ENCODE data around the gene LIAS. TPM values are rescaled to one million over a fixed set of nuclear protein-coding genes. Genes with fewer than 3 reads are reported as not detected.

The LIAS gene
- total and polyA plus RNA-seq, 4 donors, result 8.6 to 26.7 (median 12.5) TPM

DNA sequence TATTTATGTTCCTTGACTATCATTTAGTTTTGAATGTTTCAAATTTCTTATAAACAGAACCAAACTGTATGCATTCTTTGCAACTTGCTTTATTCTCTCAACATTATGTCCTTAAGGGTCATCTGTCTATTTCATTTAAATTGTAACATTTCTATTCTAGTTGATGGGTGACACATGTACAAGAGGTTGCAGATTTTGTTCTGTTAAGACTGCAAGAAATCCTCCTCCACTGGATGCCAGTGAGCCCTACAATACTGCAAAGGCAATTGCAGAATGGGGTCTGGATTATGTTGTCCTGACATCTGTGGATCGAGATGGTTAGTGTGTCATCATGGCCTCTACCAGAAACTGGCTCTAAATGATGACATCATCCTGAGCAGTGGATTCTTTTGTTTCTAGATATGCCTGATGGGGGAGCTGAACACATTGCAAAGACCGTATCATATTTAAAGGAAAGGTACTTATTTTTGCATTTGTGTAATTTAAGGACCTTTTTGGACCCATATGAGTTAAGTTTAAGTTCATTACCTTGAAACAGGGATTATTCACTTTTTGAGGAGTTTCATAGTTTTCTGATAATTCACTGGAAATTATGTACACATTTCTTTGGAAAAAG is 6.1 kb downstream of the LIAS start:
- H3K9me3 ChIP-seq (ENCODE audit: control insufficient read depth in 4 of 4, insufficient read depth in 3 of 4, low read length in 3 of 4), result no peaks in the 10 kb centered on the region
- TF ChIP-seq, protein P1, sequence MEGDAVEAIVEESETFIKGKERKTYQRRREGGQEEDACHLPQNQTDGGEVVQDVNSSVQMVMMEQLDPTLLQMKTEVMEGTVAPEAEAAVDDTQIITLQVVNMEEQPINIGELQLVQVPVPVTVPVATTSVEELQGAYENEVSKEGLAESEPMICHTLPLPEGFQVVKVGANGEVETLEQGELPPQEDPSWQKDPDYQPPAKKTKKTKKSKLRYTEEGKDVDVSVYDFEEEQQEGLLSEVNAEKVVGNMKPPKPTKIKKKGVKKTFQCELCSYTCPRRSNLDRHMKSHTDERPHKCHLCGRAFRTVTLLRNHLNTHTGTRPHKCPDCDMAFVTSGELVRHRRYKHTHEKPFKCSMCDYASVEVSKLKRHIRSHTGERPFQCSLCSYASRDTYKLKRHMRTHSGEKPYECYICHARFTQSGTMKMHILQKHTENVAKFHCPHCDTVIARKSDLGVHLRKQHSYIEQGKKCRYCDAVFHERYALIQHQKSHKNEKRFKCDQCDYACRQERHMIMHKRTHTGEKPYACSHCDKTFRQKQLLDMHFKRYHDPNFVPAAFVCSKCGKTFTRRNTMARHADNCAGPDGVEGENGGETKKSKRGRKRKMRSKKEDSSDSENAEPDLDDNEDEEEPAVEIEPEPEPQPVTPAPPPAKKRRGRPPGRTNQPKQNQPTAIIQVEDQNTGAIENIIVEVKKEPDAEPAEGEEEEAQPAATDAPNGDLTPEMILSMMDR (IDR thresholded peaks at IDR 0.05; ENCODE audit: control extremely low read depth, extremely low read depth), result no peak
- peaks cover 0 to 29% (median 6%) of the 10 kb centered on the region in 4 donors for H3K36me3 ChIP-seq (ENCODE audit: control insufficient read depth in 4 of 4, insufficient read depth in 4 of 4, low read length in 4 of 4)
- ATAC-seq (ENCODE audit: insufficient read depth, low FRiP score) (no peak), DNase-seq (peak in 1 of 3 donors; percentile 22)
- no peaks in the 10 kb centered on the region for H3K27me3 ChIP-seq (ENCODE audit: control insufficient read depth in 3 of 3, insufficient read depth in 3 of 3, low read length in 2 of 3)
- no peak overlapping the region for H3K4me3 ChIP-seq
- no peak overlapping the region for H3K9ac ChIP-seq (ENCODE audit: insufficient read depth in 1 of 2, low read length in 2 of 2)
- H3K27ac ChIP-seq (ENCODE audit: low read depth in 1 of 2, low read length in 1 of 2), result no peak overlapping the region
- peaks cover 0 to 4% (median 0%) of the 10 kb centered on the region in 5 donors for H3K4me1 ChIP-seq (ENCODE audit: control insufficient read depth in 5 of 5, insufficient read depth in 5 of 5, low read length in 5 of 5)
- WGBS, 2 donors, result 57 to 61% methylated on average over 2 of the region's 2 CpGs

DNA sequence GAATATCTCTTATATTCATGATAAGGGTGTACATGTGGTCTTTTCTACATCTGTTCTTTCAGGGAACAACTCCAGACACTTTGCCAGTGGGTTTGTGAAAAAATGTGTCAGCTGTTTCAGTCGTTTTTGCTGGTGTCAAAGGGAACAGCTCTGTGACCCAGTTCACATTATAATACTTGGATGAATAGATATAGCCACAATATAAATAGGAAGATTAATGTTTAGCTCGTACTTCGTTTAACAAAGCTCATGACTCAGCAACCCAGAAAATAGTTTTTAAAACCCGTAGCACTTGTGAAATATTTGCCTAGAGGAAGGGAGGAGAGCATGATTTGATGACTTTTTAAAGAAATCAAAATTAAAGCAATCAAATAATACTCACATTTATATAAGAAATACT is 7.9 kb downstream of the LIAS start:
- no peak overlapping the region for H3K9ac ChIP-seq (ENCODE audit: insufficient read depth in 1 of 2, low read length in 2 of 2)
- ATAC-seq (ENCODE audit: insufficient read depth, low FRiP score), result no peak
- no peaks in the 10 kb centered on the region for H3K27me3 ChIP-seq (ENCODE audit: control insufficient read depth in 3 of 3, insufficient read depth in 3 of 3, low read length in 2 of 3)
- peaks cover 0 to 29% (median 8%) of the 10 kb centered on the region in 4 donors for H3K36me3 ChIP-seq (ENCODE audit: control insufficient read depth in 4 of 4, insufficient read depth in 4 of 4, low read length in 4 of 4)
- no peak for DNase-seq
- TF ChIP-seq, protein P1 (IDR thresholded peaks at IDR 0.05; ENCODE audit: control extremely low read depth, extremely low read depth), result no peak
- H3K4me1 ChIP-seq (ENCODE audit: control insufficient read depth in 5 of 5, insufficient read depth in 5 of 5, low read length in 5 of 5), result peaks cover 0 to 4% (median 0%) of the 10 kb centered on the region in 5 donors
- H3K4me3 ChIP-seq, result no peak overlapping the region
- H3K27ac ChIP-seq (ENCODE audit: low read depth in 1 of 2, low read length in 1 of 2), result no peak overlapping the region
- 48 to 52% methylated on average over 4 of the region's 4 CpGs for WGBS, 2 donors
- H3K9me3 ChIP-seq (ENCODE audit: control insufficient read depth in 4 of 4, insufficient read depth in 3 of 4, low read length in 3 of 4), result no peaks in the 10 kb centered on the region

DNA sequence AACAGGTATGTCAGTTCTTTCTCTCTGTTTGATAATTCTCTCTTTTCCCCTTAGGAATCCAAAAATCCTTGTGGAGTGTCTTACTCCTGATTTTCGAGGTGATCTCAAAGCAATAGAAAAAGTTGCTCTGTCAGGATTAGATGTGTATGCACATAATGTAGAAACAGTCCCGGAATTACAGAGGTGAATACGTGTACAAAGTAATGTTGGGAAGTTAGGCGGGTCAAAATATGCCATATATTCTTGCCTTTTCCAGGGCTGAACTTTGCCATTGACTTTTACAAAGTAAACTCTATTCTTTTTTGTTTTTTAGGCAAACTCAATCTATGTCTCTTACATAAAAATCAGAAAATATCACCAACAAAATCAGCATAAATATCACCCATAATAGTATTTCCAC is 8.6 kb downstream of the LIAS start:
- TF ChIP-seq, protein P1 (IDR thresholded peaks at IDR 0.05; ENCODE audit: control extremely low read depth, extremely low read depth), result no peak
- WGBS, 2 donors, result 93 to 98% methylated on average over 4 of the region's 4 CpGs
- Histone ChIP-seq H3K27ac (ENCODE audit: low read depth in 1 of 2, low read length in 1 of 2) (no peak overlapping the region), H3K9me3 (ENCODE audit: control insufficient read depth in 4 of 4, insufficient read depth in 3 of 4, low read length in 3 of 4) (no peaks in the 10 kb centered on the region), H3K36me3 (ENCODE audit: control insufficient read depth in 4 of 4, insufficient read depth in 4 of 4, low read length in 4 of 4) (peaks cover 0 to 31% (median 11%) of the 10 kb centered on the region in 4 donors), H3K4me1 (ENCODE audit: control insufficient read depth in 5 of 5, insufficient read depth in 5 of 5, low read length in 5 of 5) (peaks cover 0 to 4% (median 0%) of the 10 kb centered on the region in 5 donors), H3K27me3 (ENCODE audit: control insufficient read depth in 3 of 3, insufficient read depth in 3 of 3, low read length in 2 of 3) (no peaks in the 10 kb centered on the region), H3K4me3 (no peak overlapping the region), H3K9ac (ENCODE audit: insufficient read depth in 1 of 2, low read length in 2 of 2) (no peak overlapping the region)
- DNase-seq, result no peak
- no peak for ATAC-seq (ENCODE audit: insufficient read depth, low FRiP score)

All from lung (tissue), 12 donors.